GM10248 (cell line): ENCODE results near the gene CPLANE1.

Source experiments
- CTCF ChIA-PET: fragments of 300-600 bp; sonication (Branson Sonifier 250); formaldehyde crosslinking; extraction: SDS; loops from one replicate; lab custom pipeline; 2021; ENCODE audit warnings: antibody characterized with exemption; lab: Yijun Ruan, JAX
- POLR2A ChIA-PET: fragments of 350-650 bp; sonication (Branson Sonifier 250); formaldehyde crosslinking; extraction: SDS; loops from one replicate; lab custom pipeline; 2020; ENCODE audit warnings: antibody characterized with exemption; lab: Yijun Ruan, JAX
- DNase-seq: peaks from one replicate; pipeline ENCODE4 v3.0.0; 2012; ENCODE audit errors: extremely low spot score
- CTCF ChIP-seq: IDR thresholded peaks from 2 replicates; pipeline ENCODE4 v1.5.1; 2012; ENCODE audit warnings: mild to moderate bottlenecking, low read depth; ENCODE audit errors: extremely low read depth, missing control alignments, control extremely low read depth

CPLANE1 gene

GRCh38 chr5:37254581-37254980, 5.4 kb upstream of the CPLANE1 start:
- TF ChIP-seq CTCF = no peak
- CTCF ChIA-PET = no interaction called here
- no peak for DNase-seq
- POLR2A ChIA-PET = no interaction called here

- no peak for DNase-seq
- TF ChIP-seq CTCF = no peak
- CTCF ChIA-PET = interaction anchor here (0.6 kb wide), 1 partner anchor 18 kb away, joined by 3 read pairs; no protein-coding TSS in a partner anchor
- POLR2A ChIA-PET = no interaction called here
These were observed 2.5 kb upstream of the CPLANE1 start for GRCh38 chr5:37251665-37252064.

GRCh38 chr5:37249815-37250164, 614 bp upstream of the CPLANE1 start:
- POLR2A ChIA-PET = no interaction called here

GRCh38 chr5:37248421-37248969, 681 bp downstream of the CPLANE1 start:
- no peak for DNase-seq
- CTCF ChIA-PET = interaction anchor here (1.1 kb wide), 2 partner anchors 29 to 61 kb away, joined by 3 to 4 read pairs; no protein-coding TSS in a partner anchor
- POLR2A ChIA-PET = no interaction called here
- TF ChIP-seq CTCF = no peak

More at GRCh38 chr5:37249815-37250164, 614 bp upstream of the CPLANE1 start:
- DNase-seq = no peak
- no peak for TF ChIP-seq CTCF
- CTCF ChIA-PET = interaction anchor here (1.0 kb wide), 1 partner anchor 22 kb away, joined by 3 read pairs; no protein-coding TSS in a partner anchor

- CTCF ChIA-PET = interaction anchor here (0.7 to 2.0 kb wide), 3 partner anchors 9 to 23 kb away, joined by 3 to 5 read pairs (median 5); no protein-coding TSS in a partner anchor
- no peak for TF ChIP-seq CTCF
- DNase-seq = no peak
- POLR2A ChIA-PET = no interaction called here
These were observed 1.7 kb downstream of the CPLANE1 start for GRCh38 chr5:37247496-37247895.

- DNase-seq = no peak
- no peak for TF ChIP-seq CTCF
- CTCF ChIA-PET = interaction anchor here (0.7 to 2.0 kb wide), 4 partner anchors 9 to 166 kb away, joined by 3 to 5 read pairs (median 4); no protein-coding TSS in a partner anchor
- POLR2A ChIA-PET = no interaction called here
These were observed 2.1 kb downstream of the CPLANE1 start for GRCh38 chr5:37247036-37247435.

GRCh38 chr5:37234288-37234687, 14.9 kb downstream of the CPLANE1 start:
- no peak for TF ChIP-seq CTCF
- ChIA-PET POLR2A (no interaction called here), CTCF (no interaction called here)
- DNase-seq = no peak
